ENCODE data around the gene SETD6.
"Not testable (repeated sequence)": the region's sequence is repeated elsewhere in the genome, so short reads cannot be mapped to it uniquely, and the experiment has no call there.

SETD6 gene

GRCh38 chr16:58548378-58548777 lies 33.1 kb downstream of the SETD6 start:
- no peak for DNase-seq

GRCh38 chr16:58551496-58551895 lies 36.2 kb downstream of the SETD6 start:
- no peak for DNase-seq

- no peak for DNase-seq
Measured at GRCh38 chr16:58556678-58557077, 41.4 kb downstream of the SETD6 start.

GRCh38 chr16:58563235-58563634 lies 47.9 kb downstream of the SETD6 start:
- DNase-seq, result no peak

GRCh38 chr16:58563775-58564174 lies 48.5 kb downstream of the SETD6 start:
- DNase-seq, result no peak

- not testable (repeated sequence) for DNase-seq
Measured at GRCh38 chr16:58565697-58566096, 50.4 kb downstream of the SETD6 start.

Measured in COR-L47 (cell line).